Measurements from ENCODE around the gene AEBP2.

DNA sequence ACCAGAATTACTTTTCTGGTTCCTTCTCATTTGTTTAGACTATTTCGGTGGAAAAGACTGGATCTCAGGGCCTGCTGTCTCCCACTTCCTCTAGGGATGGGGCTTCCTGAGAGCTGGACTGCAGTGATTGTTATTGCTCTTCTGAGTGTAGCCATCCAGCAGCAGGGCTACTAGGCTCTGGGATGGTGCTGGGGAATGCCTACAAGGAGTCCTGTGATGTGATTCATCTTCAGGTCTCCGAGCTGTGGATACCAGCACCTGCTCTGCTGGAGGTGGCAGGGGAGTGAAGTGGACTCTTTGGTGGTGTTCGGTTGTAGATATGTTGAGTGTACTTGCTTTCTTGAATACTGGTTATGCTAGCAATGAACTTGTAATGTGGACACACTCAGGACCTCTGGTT is 42.7 kb downstream of the AEBP2 start:
- TF ChIP-seq, protein P1, sequence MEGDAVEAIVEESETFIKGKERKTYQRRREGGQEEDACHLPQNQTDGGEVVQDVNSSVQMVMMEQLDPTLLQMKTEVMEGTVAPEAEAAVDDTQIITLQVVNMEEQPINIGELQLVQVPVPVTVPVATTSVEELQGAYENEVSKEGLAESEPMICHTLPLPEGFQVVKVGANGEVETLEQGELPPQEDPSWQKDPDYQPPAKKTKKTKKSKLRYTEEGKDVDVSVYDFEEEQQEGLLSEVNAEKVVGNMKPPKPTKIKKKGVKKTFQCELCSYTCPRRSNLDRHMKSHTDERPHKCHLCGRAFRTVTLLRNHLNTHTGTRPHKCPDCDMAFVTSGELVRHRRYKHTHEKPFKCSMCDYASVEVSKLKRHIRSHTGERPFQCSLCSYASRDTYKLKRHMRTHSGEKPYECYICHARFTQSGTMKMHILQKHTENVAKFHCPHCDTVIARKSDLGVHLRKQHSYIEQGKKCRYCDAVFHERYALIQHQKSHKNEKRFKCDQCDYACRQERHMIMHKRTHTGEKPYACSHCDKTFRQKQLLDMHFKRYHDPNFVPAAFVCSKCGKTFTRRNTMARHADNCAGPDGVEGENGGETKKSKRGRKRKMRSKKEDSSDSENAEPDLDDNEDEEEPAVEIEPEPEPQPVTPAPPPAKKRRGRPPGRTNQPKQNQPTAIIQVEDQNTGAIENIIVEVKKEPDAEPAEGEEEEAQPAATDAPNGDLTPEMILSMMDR (IDR thresholded peaks at IDR 0.05): no peak
- TF ChIP-seq ZFX (IDR thresholded peaks at IDR 0.05; ENCODE audit: borderline replicate concordance): no peak
